ENCODE results near the gene APCDD1.

Gene APCDD1

GRCh38 chr18:10431680-10432079, 22.8 kb upstream of the APCDD1 start:
- no peak for DNase-seq (ENCODE audit: low spot score)

- DNase-seq (ENCODE audit: low spot score) = no peak
These were observed 21.7 kb upstream of the APCDD1 start for GRCh38 chr18:10432781-10433180.

- no peak for DNase-seq (ENCODE audit: low spot score)
These were observed 18.3 kb upstream of the APCDD1 start for GRCh38 chr18:10436160-10436559.

- DNase-seq (ENCODE audit: low spot score) = no peak
These were observed 16.6 kb upstream of the APCDD1 start for GRCh38 chr18:10437837-10438236.

- no peak for DNase-seq (ENCODE audit: low spot score)
These were observed 14.5 kb upstream of the APCDD1 start for GRCh38 chr18:10439898-10440297.

- no peak for DNase-seq (ENCODE audit: low spot score)
These were observed 13.6 kb upstream of the APCDD1 start for GRCh38 chr18:10440884-10441283.

GRCh38 chr18:10441472-10441871, 13.0 kb upstream of the APCDD1 start:
- no peak for DNase-seq (ENCODE audit: low spot score)

GRCh38 chr18:10442551-10442971, 11.9 kb upstream of the APCDD1 start:
- no peak for DNase-seq (ENCODE audit: low spot score)

GRCh38 chr18:10443001-10443400, 11.4 kb upstream of the APCDD1 start:
- DNase-seq (ENCODE audit: low spot score) = no peak

- DNase-seq (ENCODE audit: low spot score) = no peak
These were observed 10.0 kb upstream of the APCDD1 start for GRCh38 chr18:10444314-10445006.

GRCh38 chr18:10449396-10449795, 5.0 kb upstream of the APCDD1 start:
- DNase-seq (ENCODE audit: low spot score) = no peak

- no peak for DNase-seq (ENCODE audit: low spot score)
These were observed 3.4 kb upstream of the APCDD1 start for GRCh38 chr18:10450986-10451385.

GRCh38 chr18:10453261-10453805, 1.1 kb upstream of the APCDD1 start:
- DNase-seq (ENCODE audit: low spot score) = no peak

- no peak for DNase-seq (ENCODE audit: low spot score)
These were observed 484 bp downstream of the APCDD1 start for GRCh38 chr18:10454681-10455557.

GRCh38 chr18:10455726-10456453, 1.5 kb downstream of the APCDD1 start:
- DNase-seq (ENCODE audit: low spot score) = no peak

GRCh38 chr18:10456718-10457117, 2.3 kb downstream of the APCDD1 start:
- DNase-seq (ENCODE audit: low spot score) = no peak

GRCh38 chr18:10457128-10457527, 2.7 kb downstream of the APCDD1 start:
- DNase-seq (ENCODE audit: low spot score) = no peak

- no peak for DNase-seq (ENCODE audit: low spot score)
These were observed 3.3 kb downstream of the APCDD1 start for GRCh38 chr18:10457767-10458166.

- DNase-seq (ENCODE audit: low spot score) = no peak
These were observed 4.3 kb downstream of the APCDD1 start for GRCh38 chr18:10458691-10459090.

- DNase-seq (ENCODE audit: low spot score) = no peak
These were observed 5.2 kb downstream of the APCDD1 start for GRCh38 chr18:10459587-10459986.

GRCh38 chr18:10460414-10461018, 6.1 kb downstream of the APCDD1 start:
- DNase-seq (ENCODE audit: low spot score) = no peak

GRCh38 chr18:10461989-10462388, 7.6 kb downstream of the APCDD1 start:
- no peak for DNase-seq (ENCODE audit: low spot score)

Data from AG08395 (cell line).